ENCODE data around the gene HIVEP3.
A peak's percentile ranks its signal among the peaks of the same experiment; 100 is the strongest.

HIVEP3 gene

GRCh38 chr1:41823471-41823870 lies 95.3 kb downstream of the HIVEP3 start:
- Histone ChIP-seq H3K18ac (ENCODE audit: low read length) (no peak overlapping the region), H2BK5ac (ENCODE audit: low read length) (no peak overlapping the region), H3K4ac (ENCODE audit: low read length) (no peak overlapping the region), H3K4me3 (ENCODE audit: low read length in 2 of 2) (no peak overlapping the region), H3K4me2 (ENCODE audit: insufficient read depth, low read length, poor library complexity, severe bottlenecking) (no peak overlapping the region), H3K79me1 (ENCODE audit: low read depth, low read length) (no peaks in the 10 kb centered on the region), H3K9ac (ENCODE audit: low read depth, low read length, poor library complexity) (no peak overlapping the region), H2AK5ac (ENCODE audit: low read depth, low read length) (no peak overlapping the region), H3K14ac (ENCODE audit: low read length) (no peak overlapping the region), H4K91ac (ENCODE audit: low read depth, low read length, poor library complexity) (no peak overlapping the region), H4K8ac (ENCODE audit: low read depth, low read length) (no peak overlapping the region), H2BK12ac (ENCODE audit: low read length) (no peak overlapping the region), H3K23ac (ENCODE audit: low read depth, low read length, poor library complexity) (no peak overlapping the region), H2AFZ (ENCODE audit: low read length) (peak overlapping the region; percentile 9), H3K27me3 (ENCODE audit: control insufficient read depth in 3 of 3, insufficient read depth in 3 of 3, low read depth in 1 of 3, low read length in 3 of 3) (no peaks in the 10 kb centered on the region), H3K27ac (replicated peaks; ENCODE audit: low read length) (peak overlapping the region; percentile 90), H2BK15ac (ENCODE audit: low read length) (no peak overlapping the region), H3K36me3 (replicated peaks in 1 of 2; ENCODE audit: control insufficient read depth in 2 of 2, insufficient read depth in 2 of 2, low read length in 2 of 2) (no peaks in the 10 kb centered on the region), H2BK120ac (ENCODE audit: low read depth, low read length) (no peak overlapping the region), H3K4me1 (ENCODE audit: control insufficient read depth in 2 of 2, insufficient read depth in 1 of 2, low read depth in 1 of 2, low read length in 2 of 2) (peaks cover 12 to 28% of the 10 kb centered on the region in 2 donors), H3K9me3 (replicated peaks in 1 of 2; ENCODE audit: control insufficient read depth in 2 of 2, insufficient read depth in 1 of 2, low read depth in 1 of 2, low read length in 2 of 2) (no peaks in the 10 kb centered on the region)
- no CpG with 5 or more reads among the region's 4 CpGs for WGBS, 2 donors (ENCODE audit: extremely low coverage in 2 of 2, insufficient read length in 2 of 2, insufficient replicate concordance in 1 of 2)
- DNase-seq (ENCODE audit: low spot score) = peak; percentile 86

DNA sequence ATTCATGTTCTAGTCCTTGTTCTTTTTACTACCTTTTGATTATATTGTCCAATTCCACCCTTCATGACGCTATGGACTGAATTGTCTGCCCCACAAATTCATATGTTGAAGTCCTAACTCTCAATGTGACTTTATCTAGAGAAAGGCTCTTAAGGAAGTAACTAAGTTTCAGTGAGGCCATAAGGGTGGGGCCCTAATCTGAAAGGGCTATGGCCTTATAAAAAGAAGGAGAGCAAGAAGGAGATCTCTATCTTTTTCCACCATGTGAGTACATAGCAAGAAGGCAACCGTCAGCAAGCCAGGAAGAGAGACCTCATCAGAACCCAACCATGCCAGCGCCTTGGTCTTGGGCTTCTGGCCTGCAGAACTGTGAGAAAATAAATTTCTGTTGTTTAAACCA lies 95.9 kb downstream of the HIVEP3 start:
- Histone ChIP-seq H3K4me2 (ENCODE audit: insufficient read depth, low read length, poor library complexity, severe bottlenecking) (no peak overlapping the region), H3K79me1 (ENCODE audit: low read depth, low read length) (no peaks in the 10 kb centered on the region), H2BK12ac (ENCODE audit: low read length) (no peak overlapping the region), H3K23ac (ENCODE audit: low read depth, low read length, poor library complexity) (no peak overlapping the region), H3K4me1 (ENCODE audit: control insufficient read depth in 2 of 2, insufficient read depth in 1 of 2, low read depth in 1 of 2, low read length in 2 of 2) (peaks cover 12 to 29% of the 10 kb centered on the region in 2 donors), H3K14ac (ENCODE audit: low read length) (no peak overlapping the region), H3K27ac (replicated peaks; ENCODE audit: low read length) (peak overlapping the region; percentile 74), H4K8ac (ENCODE audit: low read depth, low read length) (no peak overlapping the region), H2BK120ac (ENCODE audit: low read depth, low read length) (no peak overlapping the region), H3K18ac (ENCODE audit: low read length) (peak overlapping the region; percentile 54), H3K4me3 (ENCODE audit: low read length in 2 of 2) (no peak overlapping the region), H3K36me3 (replicated peaks in 1 of 2; ENCODE audit: control insufficient read depth in 2 of 2, insufficient read depth in 2 of 2, low read length in 2 of 2) (no peaks in the 10 kb centered on the region), H2BK5ac (ENCODE audit: low read length) (no peak overlapping the region), H3K9me3 (replicated peaks in 1 of 2; ENCODE audit: control insufficient read depth in 2 of 2, insufficient read depth in 1 of 2, low read depth in 1 of 2, low read length in 2 of 2) (no peaks in the 10 kb centered on the region), H2AFZ (ENCODE audit: low read length) (no peak overlapping the region), H3K27me3 (ENCODE audit: control insufficient read depth in 3 of 3, insufficient read depth in 3 of 3, low read depth in 1 of 3, low read length in 3 of 3) (no peaks in the 10 kb centered on the region), H2AK5ac (ENCODE audit: low read depth, low read length) (no peak overlapping the region), H4K91ac (ENCODE audit: low read depth, low read length, poor library complexity) (no peak overlapping the region), H3K4ac (ENCODE audit: low read length) (no peak overlapping the region), H2BK15ac (ENCODE audit: low read length) (peak overlapping the region; percentile 13), H3K9ac (ENCODE audit: low read depth, low read length, poor library complexity) (no peak overlapping the region)
- no CpG with 5 or more reads among the region's 3 CpGs for WGBS, 2 donors (ENCODE audit: extremely low coverage in 2 of 2, insufficient read length in 2 of 2, insufficient replicate concordance in 1 of 2)
- DNase-seq (ENCODE audit: low spot score) = no peak

GRCh38 chr1:41819843-41820242 lies 98.9 kb downstream of the HIVEP3 start:
- no CpG with 5 or more reads among the region's 1 CpG for WGBS, 2 donors (ENCODE audit: extremely low coverage in 2 of 2, insufficient read length in 2 of 2, insufficient replicate concordance in 1 of 2)
- no peak for DNase-seq (ENCODE audit: low spot score)
- Histone ChIP-seq H3K23ac (ENCODE audit: low read depth, low read length, poor library complexity) (no peak overlapping the region), H2BK5ac (ENCODE audit: low read length) (no peak overlapping the region), H3K9me3 (replicated peaks in 1 of 2; ENCODE audit: control insufficient read depth in 2 of 2, insufficient read depth in 1 of 2, low read depth in 1 of 2, low read length in 2 of 2) (no peaks in the 10 kb centered on the region), H3K9ac (ENCODE audit: low read depth, low read length, poor library complexity) (no peak overlapping the region), H3K36me3 (replicated peaks in 1 of 2; ENCODE audit: control insufficient read depth in 2 of 2, insufficient read depth in 2 of 2, low read length in 2 of 2) (no peaks in the 10 kb centered on the region), H2BK120ac (ENCODE audit: low read depth, low read length) (no peak overlapping the region), H4K8ac (ENCODE audit: low read depth, low read length) (no peak overlapping the region), H3K4me2 (ENCODE audit: insufficient read depth, low read length, poor library complexity, severe bottlenecking) (no peak overlapping the region), H3K4me3 (ENCODE audit: low read length in 2 of 2) (no peak overlapping the region), H2AK5ac (ENCODE audit: low read depth, low read length) (no peak overlapping the region), H3K27me3 (ENCODE audit: control insufficient read depth in 3 of 3, insufficient read depth in 3 of 3, low read depth in 1 of 3, low read length in 3 of 3) (no peaks in the 10 kb centered on the region), H3K27ac (replicated peaks; ENCODE audit: low read length) (no peak overlapping the region), H3K4ac (ENCODE audit: low read length) (no peak overlapping the region), H3K79me1 (ENCODE audit: low read depth, low read length) (no peaks in the 10 kb centered on the region), H3K4me1 (ENCODE audit: control insufficient read depth in 2 of 2, insufficient read depth in 1 of 2, low read depth in 1 of 2, low read length in 2 of 2) (peaks cover 12 to 23% of the 10 kb centered on the region in 2 donors), H3K18ac (ENCODE audit: low read length) (no peak overlapping the region), H2BK12ac (ENCODE audit: low read length) (no peak overlapping the region), H2AFZ (ENCODE audit: low read length) (no peak overlapping the region), H3K14ac (ENCODE audit: low read length) (no peak overlapping the region), H2BK15ac (ENCODE audit: low read length) (no peak overlapping the region), H4K91ac (ENCODE audit: low read depth, low read length, poor library complexity) (no peak overlapping the region)

DNA sequence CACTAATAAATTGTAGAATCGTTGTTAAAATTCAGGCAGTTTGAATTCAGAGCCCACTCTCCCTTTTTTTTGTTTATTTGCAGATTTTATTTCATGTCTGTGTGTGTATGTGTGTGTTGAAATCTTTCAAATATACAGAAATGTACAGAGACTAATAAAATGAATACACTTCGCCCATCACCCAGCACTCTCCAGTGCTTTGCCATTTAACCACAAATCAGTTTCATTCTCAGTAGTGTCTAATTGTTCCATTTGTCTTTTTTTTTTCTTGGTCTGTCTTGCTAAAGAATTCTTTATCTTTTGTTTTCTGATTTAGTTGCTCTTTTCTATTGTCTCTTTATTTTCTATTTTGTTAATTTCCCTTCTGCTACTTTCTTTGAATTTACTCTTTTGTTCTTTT lies 99.7 kb downstream of the HIVEP3 start:
- H2AFZ ChIP-seq (ENCODE audit: low read length) = no peak overlapping the region
- WGBS, 2 donors (ENCODE audit: extremely low coverage in 2 of 2, insufficient read length in 2 of 2, insufficient replicate concordance in 1 of 2) = no CpG with 5 or more reads among the region's 2 CpGs
- H3K79me1 ChIP-seq (ENCODE audit: low read depth, low read length) = no peaks in the 10 kb centered on the region
- H3K36me3 ChIP-seq (replicated peaks in 1 of 2; ENCODE audit: control insufficient read depth in 2 of 2, insufficient read depth in 2 of 2, low read length in 2 of 2) = no peaks in the 10 kb centered on the region
- no peak overlapping the region for H3K18ac ChIP-seq (ENCODE audit: low read length)
- H3K23ac ChIP-seq (ENCODE audit: low read depth, low read length, poor library complexity) = no peak overlapping the region
- H3K4me1 ChIP-seq (ENCODE audit: control insufficient read depth in 2 of 2, insufficient read depth in 1 of 2, low read depth in 1 of 2, low read length in 2 of 2) = peaks cover 10 to 19% of the 10 kb centered on the region in 2 donors
- no peak overlapping the region for H2BK12ac ChIP-seq (ENCODE audit: low read length)
- H4K8ac ChIP-seq (ENCODE audit: low read depth, low read length) = no peak overlapping the region
- no peak overlapping the region for H2AK5ac ChIP-seq (ENCODE audit: low read depth, low read length)
- H2BK120ac ChIP-seq (ENCODE audit: low read depth, low read length) = no peak overlapping the region
- no peak overlapping the region for H2BK5ac ChIP-seq (ENCODE audit: low read length)
- H3K4me3 ChIP-seq (ENCODE audit: low read length in 2 of 2) = no peak overlapping the region
- no peaks in the 10 kb centered on the region for H3K27me3 ChIP-seq (ENCODE audit: control insufficient read depth in 3 of 3, insufficient read depth in 3 of 3, low read depth in 1 of 3, low read length in 3 of 3)
- no peak for DNase-seq (ENCODE audit: low spot score)
- H3K9me3 ChIP-seq (replicated peaks in 1 of 2; ENCODE audit: control insufficient read depth in 2 of 2, insufficient read depth in 1 of 2, low read depth in 1 of 2, low read length in 2 of 2) = no peaks in the 10 kb centered on the region
- H2BK15ac ChIP-seq (ENCODE audit: low read length) = no peak overlapping the region
- no peak overlapping the region for H3K4me2 ChIP-seq (ENCODE audit: insufficient read depth, low read length, poor library complexity, severe bottlenecking)
- H4K91ac ChIP-seq (ENCODE audit: low read depth, low read length, poor library complexity) = no peak overlapping the region
- H3K27ac ChIP-seq (replicated peaks; ENCODE audit: low read length) = no peak overlapping the region
- no peak overlapping the region for H3K9ac ChIP-seq (ENCODE audit: low read depth, low read length, poor library complexity)
- no peak overlapping the region for H3K14ac ChIP-seq (ENCODE audit: low read length)
- H3K4ac ChIP-seq (ENCODE audit: low read length) = no peak overlapping the region
